H1 (cell line): Measurements from ENCODE around the gene YEATS4. TPM values are rescaled to one million over a fixed set of nuclear protein-coding genes. Genes with fewer than 3 reads are reported as not detected.

Experiments
- CTCF ChIA-PET: fragments of 300-600 bp; sonication (Branson Sonifier 250); formaldehyde crosslinking; loops from one replicate; lab custom pipeline; 2021; ENCODE audit not compliant: partially characterized antibody; lab: Charles Lee
- POLR2A ChIA-PET: fragments of 300-600 bp; sonication (Branson Sonifier 250); formaldehyde crosslinking; loops from one replicate; lab custom pipeline; 2021; ENCODE audit warnings: inconsistent platforms; ENCODE audit not compliant: partially characterized antibody; lab: Charles Lee
- DNase-seq, 2 experiments: peaks; one replicate each; pipeline versions ENCODE4 v3.0.0 to v3.0.0-alpha.2; 2010 to 2022; ENCODE audit warnings: low spot score in 2 of 2, low read depth in 1 of 2, mixed read lengths in 1 of 2
- FAIRE-seq: peaks from 2 replicates; lab custom pipeline; 2011; peaks lifted over from hg19 to GRCh38; lab: Jason Lieb, UNC
- H2AFZ ChIP-seq: 2 replicates; pipeline ENCODE4 v1.8.1; 2012; ENCODE audit warnings: low read length, inconsistent platforms
- H2AK5ac ChIP-seq: 2 replicates; pipeline ENCODE4 v1.6.1; 2013; ENCODE audit warnings: low read depth, low read length
- H2BK120ac ChIP-seq: replicated peaks from 2 replicates; pipeline ENCODE3; 2013; ENCODE audit warnings: low read depth, low read length, inconsistent platforms
- H2BK12ac ChIP-seq: 2 replicates; pipeline ENCODE4 v1.6.1; 2013; ENCODE audit warnings: low read depth, low read length
- H2BK15ac ChIP-seq: 2 replicates; pipeline ENCODE4 v1.6.1; 2013; ENCODE audit warnings: low read length
- H2BK20ac ChIP-seq: 2 replicates; pipeline ENCODE4 v1.6.1; 2013; ENCODE audit warnings: low read length
- H2BK5ac ChIP-seq: 2 replicates; pipeline ENCODE4 v1.6.1; 2013; ENCODE audit warnings: low read depth, low read length
- H3K14ac ChIP-seq: 2 replicates; pipeline ENCODE4 v1.6.1; 2013; ENCODE audit warnings: inconsistent platforms; ENCODE audit not compliant: insufficient read length
- H3K18ac ChIP-seq: 2 replicates; pipeline ENCODE4 v1.6.1; 2013; ENCODE audit warnings: low read length; ENCODE audit errors: extremely low read depth
- H3K23ac ChIP-seq: 2 replicates; pipeline ENCODE4 v1.6.1; 2013; ENCODE audit warnings: inconsistent platforms; ENCODE audit not compliant: insufficient read length
- H3K23me2 ChIP-seq: 2 replicates; pipeline ENCODE4 v1.6.1; 2013; ENCODE audit warnings: low read depth, low read length
- H3K27ac ChIP-seq: 2 replicates; pipeline ENCODE4 v1.6.1; 2011; ENCODE audit warnings: low read depth, low read length, inconsistent platforms
- H3K27me3 ChIP-seq, 4 experiments: replicated peaks in 1 of 4; 1 replicate in 1 of 4; 2 replicates in 3 of 4; pipeline versions ENCODE4 v1.6.1 to v1.8.1; 2011 to 2013; ENCODE audit warnings: low read length in 3 of 4, mild to moderate bottlenecking in 3 of 4, inconsistent platforms in 2 of 4, mixed read lengths in 2 of 4, moderate library complexity in 1 of 4; ENCODE audit not compliant: control insufficient read depth in 3 of 4, insufficient read depth in 3 of 4; ENCODE audit errors: extremely low read depth in 1 of 4
- H3K36me3 ChIP-seq, 4 experiments: 2 replicates each; pipeline versions ENCODE4 v1.6.1 to v1.8.1; 2011 to 2013; ENCODE audit warnings: mild to moderate bottlenecking in 4 of 4, low read length in 3 of 4, moderate library complexity in 2 of 4, control low read depth in 1 of 4, inconsistent platforms in 1 of 4; ENCODE audit not compliant: insufficient read depth in 4 of 4, control insufficient read depth in 2 of 4
- H3K4ac ChIP-seq: replicated peaks from 2 replicates; pipeline ENCODE3; 2013; ENCODE audit warnings: low read length, low read depth, mixed read lengths, inconsistent platforms; ENCODE audit not compliant: insufficient read length
- H3K4me1 ChIP-seq, 4 experiments: replicated peaks in 1 of 4; 1 replicate in 1 of 4; 2 replicates in 3 of 4; pipeline versions ENCODE4 v1.6.1 to v1.8.1; 2011 to 2013; ENCODE audit warnings: low read length in 3 of 4, inconsistent platforms in 2 of 4, mixed read lengths in 1 of 4; ENCODE audit not compliant: insufficient read depth in 4 of 4, control insufficient read depth in 3 of 4
- H3K4me2 ChIP-seq, 2 experiments: 2 replicates each; pipeline versions ENCODE4 v1.6.1 to v1.8.1; 2011 to 2013; ENCODE audit warnings: low read depth in 2 of 2, low read length in 2 of 2, control low read depth in 1 of 2, inconsistent platforms in 1 of 2, mild to moderate bottlenecking in 1 of 2; ENCODE audit not compliant: insufficient read depth in 1 of 2
- H3K4me3 ChIP-seq, 4 experiments: fragments of 200-600, 300-600 bp in 1 of 4; sonication (generic), shearing (Covaris generic), sonication (Bioruptor Twin) in 1 of 4; 2 replicates each; pipeline versions ENCODE4 v1.5.1 to v1.8.1; 2011 to 2016; ENCODE audit warnings: low read length in 4 of 4, low read depth in 3 of 4, control low read depth in 2 of 4, inconsistent platforms in 2 of 4, mild to moderate bottlenecking in 2 of 4, mixed read lengths in 1 of 4, moderate library complexity in 1 of 4; ENCODE audit not compliant: insufficient read depth in 2 of 4; ENCODE audit errors: extremely low read depth in 1 of 4
- H3K56ac ChIP-seq: replicated peaks from 2 replicates; pipeline ENCODE3; 2013; ENCODE audit warnings: low read depth, mild to moderate bottlenecking, mixed read lengths, low read length, inconsistent platforms; ENCODE audit not compliant: insufficient read length
- H3K79me1 ChIP-seq: 2 replicates; pipeline ENCODE4 v1.6.1; 2013; ENCODE audit warnings: low read depth, low read length, control low read depth
- H3K79me2 ChIP-seq, 2 experiments: 2 replicates each; pipeline versions ENCODE4 v1.6.1 to v1.8.1; 2012 to 2013; ENCODE audit warnings: low read length in 2 of 2, mild to moderate bottlenecking in 2 of 2, inconsistent platforms in 1 of 2; ENCODE audit not compliant: insufficient read depth in 2 of 2, control insufficient read depth in 1 of 2
- H3K9ac ChIP-seq, 4 experiments: replicated peaks in 1 of 4; 1 replicate in 1 of 4; 2 replicates in 3 of 4; pipeline versions ENCODE4 v1.6.1 to v1.8.1; 2011 to 2013; ENCODE audit warnings: low read depth in 3 of 4, low read length in 3 of 4, control low read depth in 2 of 4, mild to moderate bottlenecking in 2 of 4, moderate library complexity in 2 of 4, inconsistent platforms in 1 of 4; ENCODE audit errors: extremely low read depth in 1 of 4
- H3K9me3 ChIP-seq, 2 experiments: 2 replicates each; pipeline versions ENCODE4 v1.6.1 to v1.8.1; 2012 to 2013; ENCODE audit warnings: mild to moderate bottlenecking in 2 of 2, moderate library complexity in 2 of 2, control low read depth in 1 of 2, inconsistent platforms in 1 of 2, low read depth in 1 of 2, low read length in 1 of 2, mixed read lengths in 1 of 2; ENCODE audit not compliant: insufficient read depth in 2 of 2
- H4K20me1 ChIP-seq, 2 experiments: replicated peaks in 1 of 2; 2 replicates each; pipeline versions ENCODE3 to v1.8.1; 2011 to 2013; ENCODE audit warnings: inconsistent platforms in 2 of 2, low read length in 2 of 2, mild to moderate bottlenecking in 1 of 2; ENCODE audit not compliant: insufficient read depth in 2 of 2, control insufficient read depth in 1 of 2
- H4K5ac ChIP-seq: 2 replicates; pipeline ENCODE4 v1.6.1; 2013; ENCODE audit warnings: low read length, low read depth, mixed read lengths, inconsistent platforms; ENCODE audit not compliant: insufficient read length
- H4K8ac ChIP-seq: 2 replicates; pipeline ENCODE4 v1.8.0; 2013; ENCODE audit warnings: mild to moderate bottlenecking, moderate library complexity, low read length, inconsistent platforms; ENCODE audit not compliant: insufficient read depth; ENCODE audit errors: extremely low read depth
- H4K91ac ChIP-seq: replicated peaks from 2 replicates; pipeline ENCODE3; 2013; ENCODE audit warnings: low read length, mixed read lengths, inconsistent platforms; ENCODE audit not compliant: insufficient read length
- BCL11A ChIP-seq, 2 experiments: IDR thresholded peaks; one replicate each; pipeline ENCODE4 v1.6.1; 2011; ENCODE audit warnings: low read depth in 2 of 2, low read length in 2 of 2, mild to moderate bottlenecking in 2 of 2
- CHD1 ChIP-seq: IDR thresholded peaks from 2 replicates; pipeline ENCODE4 v1.6.1; 2012; ENCODE audit warnings: low read depth, low read length, improper control_type of control experiment
- CREB1 ChIP-seq: IDR thresholded peaks from 2 replicates; pipeline ENCODE4 v1.6.1; 2012; ENCODE audit warnings: inconsistent platforms
- EZH2 ChIP-seq: fragments of 200-600 bp; sonication (generic); IDR thresholded peaks from 2 replicates; pipeline ENCODE4 v1.7.1; 2012; ENCODE audit warnings: low read depth, mild to moderate bottlenecking, moderate library complexity, low read length, inconsistent platforms; ENCODE audit not compliant: severe bottlenecking
- FOSL1 ChIP-seq: IDR thresholded peaks from 2 replicates; pipeline ENCODE4 v1.6.1; 2011; ENCODE audit warnings: mild to moderate bottlenecking, low read depth, low read length, moderate library complexity; ENCODE audit not compliant: insufficient read depth
- JUN ChIP-seq: IDR thresholded peaks from 2 replicates; pipeline ENCODE4 v1.6.1; 2011; ENCODE audit warnings: low read depth, mild to moderate bottlenecking, improper control_type of control experiment, low read length
- KDM4A ChIP-seq: IDR thresholded peaks from one replicate; pipeline ENCODE4 v1.7.1; 2012; ENCODE audit warnings: low read depth, mild to moderate bottlenecking, moderate library complexity, low read length, inconsistent platforms; ENCODE audit not compliant: severe bottlenecking
- KDM5A ChIP-seq: fragments of 200-600 bp; IDR thresholded peaks from 2 replicates; pipeline ENCODE4 v1.7.1; 2012; ENCODE audit warnings: mild to moderate bottlenecking, low read length, inconsistent platforms, mixed read lengths
- MAFK ChIP-seq: IDR thresholded peaks from 2 replicates; pipeline ENCODE4 v1.6.1; 2012; ENCODE audit warnings: low read depth, mild to moderate bottlenecking, improper control_type of control experiment, low read length
- RAD21 ChIP-seq, 2 experiments: IDR thresholded peaks in 1 of 2; conservative IDR thresholded peaks in 1 of 2; 2 replicates each; pipeline ENCODE4 v1.6.1; 2011; ENCODE audit warnings: low read depth in 2 of 2, low read length in 2 of 2, improper control_type of control experiment in 1 of 2, inconsistent platforms in 1 of 2, mild to moderate bottlenecking in 1 of 2, moderate library complexity in 1 of 2
- RNF2 ChIP-seq: fragments of 200-900, 300-1000 bp; sonication (generic); IDR thresholded peaks from 2 replicates; pipeline ENCODE4 v1.7.1; 2016; ENCODE audit warnings: borderline replicate concordance, low read depth, mild to moderate bottlenecking, antibody characterized with exemption, low read length; ENCODE audit not compliant: poor library complexity, severe bottlenecking; ENCODE audit errors: missing control alignments
- TAF7 ChIP-seq: optimal IDR thresholded peaks from 2 replicates; pipeline ENCODE3; 2011; ENCODE audit warnings: low read depth, mild to moderate bottlenecking, inconsistent platforms, low read length, moderate library complexity, borderline replicate concordance
- TEAD4 ChIP-seq: IDR thresholded peaks from 2 replicates; pipeline ENCODE4 v1.6.1; 2012; ENCODE audit warnings: low read depth, low read length, inconsistent platforms, mixed read lengths
- WGBS, 2 experiments: shearing (Covaris generic) in 1 of 2; methylation state at CpG; one replicate each; pipeline versions ENCODE4 v1.1.6 to v1.1.7; 2013 to 2015; ENCODE audit warnings: low lambda C conversion rate in 2 of 2, mixed read lengths in 2 of 2, inconsistent platforms in 1 of 2, low coverage in 1 of 2, missing lambda C conversion rate in 1 of 2; ENCODE audit not compliant: insufficient replicate concordance in 2 of 2, insufficient coverage in 1 of 2, insufficient read length in 1 of 2; ENCODE audit errors: extremely low coverage in 1 of 2, missing lambda C conversion rate in 1 of 2; 5-methylcytosine and 5-hydroxymethylcytosine counted together
- polyA plus RNA-seq, 7 experiments: library from polyadenylated mRNA; depleted of rRNA in 3 of 7; stranded (reverse) in 5 of 7; unstranded in 2 of 7; fragments of >200 nt in 5 of 7; fragments of 200-250 nt in 2 of 7; gene quantifications; 1 replicate in 5 of 7; 2 replicates in 1 of 7; 4 replicates in 1 of 7; pipeline versions ENCODE4 v1.2.1 to v1.2.3, GENCODE V29; 2011 to 2013; ENCODE audit warnings: missing spikeins in 2 of 7, mixed read lengths in 2 of 7
- total RNA-seq: library from RNA; stranded (reverse); fragmentation: NEBNext Ultra II Directional; extraction: Animal tissue kit (Norgen Biotek cat#: 25700); gene quantifications from 2 replicates; pipeline ENCODE4 v1.2.1, GENCODE V29; 2021

YEATS4 gene
- total and polyA plus RNA-seq, 2 of the 8 experiments (the other 6 are each of a cell fraction or from before 2014, with no cell fraction given) = 25.7 to 32.5 TPM

GRCh38 chr12:69350002-69350626 lies 9.4 kb upstream of the YEATS4 start:
- WGBS, 2 experiments = 100% methylated on average over 2 of the region's 2 CpGs; no CpG with 5 or more reads in 1 of the 2 experiments
- H2AK5ac ChIP-seq = no peak overlapping the region
- H3K18ac ChIP-seq = no peak overlapping the region
- H3K36me3 ChIP-seq = no peaks in the 10 kb centered on the region
- H3K9ac ChIP-seq = no peak overlapping the region
- DNase-seq (no peak), FAIRE-seq (no peak)
- peaks cover 0 to 5% (median 0%) of the 10 kb centered on the region in 4 experiments; a peak in 3 of 7 replicates for H3K4me1 ChIP-seq
- no peaks in the 10 kb centered on the region for H3K79me1 ChIP-seq
- H3K14ac ChIP-seq = no peak overlapping the region
- H3K4me3 ChIP-seq = no peak overlapping the region
- H3K27me3 ChIP-seq = no peaks in the 10 kb centered on the region
- no peaks in the 10 kb centered on the region for H4K20me1 ChIP-seq
- no peak overlapping the region for H2BK5ac ChIP-seq
- no peaks in the 10 kb centered on the region for H3K23me2 ChIP-seq
- no peak overlapping the region for H2BK15ac ChIP-seq
- no peak overlapping the region for H2BK20ac ChIP-seq
- H3K23ac ChIP-seq = no peak overlapping the region
- H3K79me2 ChIP-seq = no peaks in the 10 kb centered on the region
- no peak overlapping the region for H3K56ac ChIP-seq
- no peak overlapping the region for H3K27ac ChIP-seq
- ChIA-PET CTCF (interaction anchor here (0.8 to 2.2 kb wide), 3 partner anchors 17 to 280 kb away, joined by 3 to 6 read pairs (median 4); no protein-coding TSS in a partner anchor), POLR2A (no interaction called here)
- H3K9me3 ChIP-seq = no peaks in the 10 kb centered on the region
- no peak overlapping the region for H3K4ac ChIP-seq
- H3K4me2 ChIP-seq = no peak overlapping the region
- H2BK12ac ChIP-seq = no peak overlapping the region
- 0 out of 2 replicates have a peak overlapping the region, but pooled peaks have one; percentile 21 for H2AFZ ChIP-seq
- H4K5ac ChIP-seq = no peak overlapping the region
- no peak overlapping the region for H2BK120ac ChIP-seq
- H4K91ac ChIP-seq = no peak overlapping the region
- H4K8ac ChIP-seq = no peak overlapping the region
- TF ChIP-seq EZH2 = no peak
- TF ChIP-seq TEAD4 = no peak
- no peak for TF ChIP-seq CREB1
- TF ChIP-seq KDM5A = no peak
- no peak for TF ChIP-seq RAD21 (IDR thresholded peaks at IDR 0.05 in 1 of 2, conservative IDR thresholded peaks at IDR 0.05 in 1 of 2; ENCODE audit: low read depth in 2 of 2, low read length in 2 of 2)
- no peak for TF ChIP-seq TAF7
- TF ChIP-seq MAFK = no peak
- TF ChIP-seq RNF2 = no peak
- TF ChIP-seq JUN = no peak
- TF ChIP-seq KDM4A = no peak
- no peak for TF ChIP-seq BCL11A (IDR thresholded peaks at IDR 0.05; ENCODE audit: low read depth in 2 of 2, low read length in 2 of 2)
- TF ChIP-seq FOSL1 = no peak
- TF ChIP-seq CHD1 = no peak
